CD14-positive monocyte (primary cell): ENCODE results near the gene GPX3. TPM values are rescaled to one million over a fixed set of nuclear protein-coding genes. Genes with fewer than 3 reads are reported as not detected.

Experiments used
- DNase-seq, 3 donors: peaks; one replicate each; pipeline ENCODE4 v3.0.0-alpha.2; 2011 to 2022
- H2AFZ ChIP-seq: 2 replicates; pipeline ENCODE4 v1.6.0; 2012; ENCODE audit warnings: mild to moderate bottlenecking, low read depth, low read length, inconsistent platforms; ENCODE audit not compliant: insufficient read depth, poor library complexity, severe bottlenecking
- H3K27ac ChIP-seq, 2 donors: 1 replicate in 1 of 2; 2 replicates in 1 of 2; pipeline ENCODE4 v1.5.1; 2012 to 2013; ENCODE audit warnings: low read length in 2 of 2, control low read depth in 1 of 2, inconsistent platforms in 1 of 2, low read depth in 1 of 2, mild to moderate bottlenecking in 1 of 2
- H3K27me3 ChIP-seq, 2 donors: one replicate each; pipeline versions ENCODE4 v1.6.0 to v1.6.1; 2011 to 2013; ENCODE audit warnings: low read length in 2 of 2; ENCODE audit not compliant: control insufficient read depth in 2 of 2, insufficient read depth in 2 of 2
- H3K36me3 ChIP-seq, 2 donors: replicated peaks in 1 of 2; 1 replicate in 1 of 2; 2 replicates in 1 of 2; pipeline versions ENCODE4 v1.5.1 to v1.6.1; 2012 to 2013; ENCODE audit warnings: low read length in 2 of 2, control low read depth in 1 of 2, inconsistent platforms in 1 of 2, mild to moderate bottlenecking in 1 of 2; ENCODE audit not compliant: insufficient read depth in 2 of 2, control insufficient read depth in 1 of 2
- H3K4me1 ChIP-seq, 2 donors: 1 replicate in 1 of 2; 2 replicates in 1 of 2; pipeline versions ENCODE4 v1.5.1 to v1.6.1; 2012 to 2013; ENCODE audit warnings: low read length in 2 of 2, control low read depth in 1 of 2, inconsistent platforms in 1 of 2, mild to moderate bottlenecking in 1 of 2, moderate library complexity in 1 of 2; ENCODE audit not compliant: insufficient read depth in 2 of 2, control insufficient read depth in 1 of 2
- H3K4me2 ChIP-seq: replicated peaks from 2 replicates; pipeline ENCODE3; 2012; ENCODE audit warnings: low read length, moderate library complexity, mild to moderate bottlenecking; ENCODE audit not compliant: poor library complexity, severe bottlenecking; ENCODE audit errors: extremely low read depth
- H3K4me3 ChIP-seq, 3 experiments: fragments of 200-600 bp in 1 of 3; sonication (generic) in 1 of 3; replicated peaks in 1 of 3; 1 replicate in 2 of 3; 2 replicates in 1 of 3; pipeline ENCODE4 v1.5.1; 2011 to 2013; ENCODE audit warnings: low read length in 3 of 3, mild to moderate bottlenecking in 3 of 3, control low read depth in 2 of 3, low read depth in 2 of 3, inconsistent platforms in 1 of 3, moderate library complexity in 1 of 3
- H3K79me2 ChIP-seq: 2 replicates; pipeline ENCODE4 v1.6.0; 2012; ENCODE audit warnings: mild to moderate bottlenecking, control low read depth, inconsistent platforms, low read length, moderate library complexity; ENCODE audit not compliant: insufficient read depth
- H3K9ac ChIP-seq: 2 replicates; pipeline ENCODE4 v1.6.0; 2017; ENCODE audit warnings: low read length, mild to moderate bottlenecking; ENCODE audit not compliant: insufficient read depth, poor library complexity, severe bottlenecking
- H3K9me3 ChIP-seq, 2 donors: replicated peaks in 1 of 2; 1 replicate in 1 of 2; 2 replicates in 1 of 2; pipeline versions ENCODE4 v1.5.1 to v1.6.1; 2012 to 2013; ENCODE audit warnings: low read length in 2 of 2, control low read depth in 1 of 2; ENCODE audit not compliant: control insufficient read depth in 1 of 2, insufficient read depth in 1 of 2
- H4K20me1 ChIP-seq: 2 replicates; pipeline ENCODE4 v1.6.0; 2012; ENCODE audit warnings: mild to moderate bottlenecking, low read length, control low read depth, moderate library complexity; ENCODE audit not compliant: insufficient read depth
- H3K27ac Mint-ChIP-seq, 7 donors: one replicate each; pipeline ENCODE4 v1.8.0; 2020; ENCODE audit warnings: mild to moderate bottlenecking in 7 of 7, mixed read lengths in 7 of 7, moderate library complexity in 6 of 7, inconsistent platforms in 2 of 7
- H3K27me3 Mint-ChIP-seq, 3 donors: one replicate each; pipeline ENCODE4 v1.8.0; 2021 to 2022; ENCODE audit warnings: low read depth in 3 of 3, mild to moderate bottlenecking in 3 of 3, mixed read lengths in 3 of 3, moderate library complexity in 3 of 3, inconsistent platforms in 1 of 3
- H3K36me3 Mint-ChIP-seq, 2 donors: one replicate each; pipeline ENCODE4 v1.8.0; 2020; ENCODE audit warnings: mixed read lengths in 2 of 2, inconsistent platforms in 1 of 2, mild to moderate bottlenecking in 1 of 2
- H3K4me1 Mint-ChIP-seq: one replicate; pipeline ENCODE4 v1.8.0; 2020; ENCODE audit warnings: mild to moderate bottlenecking, mixed read lengths
- H3K4me3 Mint-ChIP-seq, 2 donors: one replicate each; pipeline ENCODE4 v1.8.0; 2020; ENCODE audit warnings: mild to moderate bottlenecking in 2 of 2, mixed read lengths in 2 of 2, moderate library complexity in 1 of 2
- H3K9me3 Mint-ChIP-seq, 7 donors: one replicate each; pipeline ENCODE4 v1.8.0; 2020 to 2022; ENCODE audit warnings: mixed read lengths in 7 of 7, mild to moderate bottlenecking in 6 of 7, moderate library complexity in 6 of 7, inconsistent platforms in 2 of 7
- CTCF ChIP-seq: fragments of 200-600 bp; IDR thresholded peaks from one replicate; pipeline ENCODE4 v1.8.0; 2022; ENCODE audit warnings: antibody characterized with exemption, mild to moderate bottlenecking
- WGBS: methylation state at CpG from one replicate; pipeline ENCODE4 v1.1.5; 2013; ENCODE audit warnings: missing lambda C conversion rate; ENCODE audit not compliant: insufficient coverage; 5-methylcytosine and 5-hydroxymethylcytosine counted together
- intact Hi-C, 2 donors: fragments of 100-400 bp; cut with micrococcal nuclease; formaldehyde crosslinking; loops; one replicate each; pipeline versions ENCODE4 v1.15.0 to v1.15.1; 2023
- polyA plus RNA-seq, 3 donors: library from polyadenylated mRNA; depleted of rRNA in 1 of 3; unstranded in 2 of 3; stranded (reverse) in 1 of 3; fragments of 300-500 nt in 2 of 3; fragments of >200 nt in 1 of 3; fragmentation: Illumina TruSeq in 2 of 3; gene quantifications; 1 replicate in 2 of 3; 2 replicates in 1 of 3; pipeline ENCODE4 v1.2.3, GENCODE V29; 2012 to 2021

Gene GPX3
- polyA plus RNA-seq, 3 donors = 3.5 to 12.7 (median 3.8) TPM

- H3K4me1 Mint-ChIP-seq = peaks cover 79% of the 10 kb centered on the region
- H3K9ac ChIP-seq = no peak overlapping the region
- H3K27ac Mint-ChIP-seq = peak overlapping the region in 5 of 7 donors; percentile 78 to 97 (median 83)
- no peak for DNase-seq
- WGBS = 100% methylated on average over 2 of the region's 3 CpGs
- H3K36me3 Mint-ChIP-seq = peaks cover 77 to 95% of the 10 kb centered on the region in 2 donors
- H3K4me2 ChIP-seq = no peak overlapping the region
- H4K20me1 ChIP-seq = peaks cover 76% of the 10 kb centered on the region
- H3K9me3 ChIP-seq = no peaks in the 10 kb centered on the region
- intact Hi-C loops = loop anchor here (5.0 to 10.0 kb wide), 4 partner anchors 38 to 200 kb away; partner anchors contain the start of genes ANXA6 (in 1 of the 2) and GM2A (in 1 of the 2)
- peaks cover 42 to 48% of the 10 kb centered on the region in 2 donors for H3K36me3 ChIP-seq
- H3K4me1 ChIP-seq = peaks cover 70 to 80% of the 10 kb centered on the region in 2 donors
- no peaks in the 10 kb centered on the region for H3K27me3 ChIP-seq
- H3K27me3 Mint-ChIP-seq = peaks cover 0 to 3% (median 0%) of the 10 kb centered on the region in 3 donors
- H3K4me3 Mint-ChIP-seq = no peak overlapping the region
- TF ChIP-seq CTCF = no peak
- no peaks in the 10 kb centered on the region for H3K9me3 Mint-ChIP-seq
- peaks cover 60% of the 10 kb centered on the region for H3K79me2 ChIP-seq
- peak overlapping the region in 1 of 2 donors; percentile 40 for H3K27ac ChIP-seq
- H3K4me3 ChIP-seq = no peak overlapping the region
- H2AFZ ChIP-seq = no peak overlapping the region
Measured at GRCh38 chr5:151054709-151055108, 34.3 kb downstream of the GPX3 start.

GRCh38 chr5:151055336-151055735, 34.9 kb downstream of the GPX3 start:
- no peak for DNase-seq
- H4K20me1 ChIP-seq = peaks cover 73% of the 10 kb centered on the region
- intact Hi-C loops = loop anchor here (5.0 to 10.0 kb wide), 4 partner anchors 37 to 199 kb away; partner anchors contain the start of genes ANXA6 (in 1 of the 2) and GM2A (in 1 of the 2)
- WGBS = 92% methylated on average over 6 of the region's 6 CpGs
- no peak overlapping the region for H3K4me2 ChIP-seq
- no peak for TF ChIP-seq CTCF
- no peak overlapping the region for H2AFZ ChIP-seq
- no peak overlapping the region for H3K9ac ChIP-seq
- peaks cover 36 to 42% of the 10 kb centered on the region in 2 donors for H3K36me3 ChIP-seq
- Mint-ChIP-seq H3K27ac (peak overlapping the region in 6 of 7 donors; percentile 32 to 97 (median 88)), H3K36me3 (peaks cover 71 to 92% of the 10 kb centered on the region in 2 donors), H3K4me1 (peaks cover 85% of the 10 kb centered on the region), H3K9me3 (no peaks in the 10 kb centered on the region), H3K4me3 (no peak overlapping the region), H3K27me3 (peaks cover 0 to 4% (median 0%) of the 10 kb centered on the region in 3 donors)
- no peaks in the 10 kb centered on the region for H3K9me3 ChIP-seq
- no peak overlapping the region for H3K4me3 ChIP-seq
- H3K27me3 ChIP-seq = no peaks in the 10 kb centered on the region
- H3K27ac ChIP-seq = peak overlapping the region in 1 of 2 donors; percentile 90
- peaks cover 76 to 87% of the 10 kb centered on the region in 2 donors for H3K4me1 ChIP-seq
- H3K79me2 ChIP-seq = peaks cover 54% of the 10 kb centered on the region
